Stimulated activated CD4-positive, alpha-beta T cell treated with anti-CD3 and anti-CD28 coated beads, Interleukin-1b, Interleukin-23, amount 100 ng/mL, for 4 hours (primary cell): ENCODE measurements around the gene LIPT1.
"Not testable (repeated sequence)": the region's sequence is repeated elsewhere in the genome, so short reads cannot be mapped to it uniquely, and the experiment has no call there.

Source experiments
- DNase-seq, 2 donors: peaks; one replicate each; pipeline ENCODE4 v3.0.0-alpha.2; 2020; ENCODE audit warnings: low read depth in 2 of 2

Gene LIPT1

DNA sequence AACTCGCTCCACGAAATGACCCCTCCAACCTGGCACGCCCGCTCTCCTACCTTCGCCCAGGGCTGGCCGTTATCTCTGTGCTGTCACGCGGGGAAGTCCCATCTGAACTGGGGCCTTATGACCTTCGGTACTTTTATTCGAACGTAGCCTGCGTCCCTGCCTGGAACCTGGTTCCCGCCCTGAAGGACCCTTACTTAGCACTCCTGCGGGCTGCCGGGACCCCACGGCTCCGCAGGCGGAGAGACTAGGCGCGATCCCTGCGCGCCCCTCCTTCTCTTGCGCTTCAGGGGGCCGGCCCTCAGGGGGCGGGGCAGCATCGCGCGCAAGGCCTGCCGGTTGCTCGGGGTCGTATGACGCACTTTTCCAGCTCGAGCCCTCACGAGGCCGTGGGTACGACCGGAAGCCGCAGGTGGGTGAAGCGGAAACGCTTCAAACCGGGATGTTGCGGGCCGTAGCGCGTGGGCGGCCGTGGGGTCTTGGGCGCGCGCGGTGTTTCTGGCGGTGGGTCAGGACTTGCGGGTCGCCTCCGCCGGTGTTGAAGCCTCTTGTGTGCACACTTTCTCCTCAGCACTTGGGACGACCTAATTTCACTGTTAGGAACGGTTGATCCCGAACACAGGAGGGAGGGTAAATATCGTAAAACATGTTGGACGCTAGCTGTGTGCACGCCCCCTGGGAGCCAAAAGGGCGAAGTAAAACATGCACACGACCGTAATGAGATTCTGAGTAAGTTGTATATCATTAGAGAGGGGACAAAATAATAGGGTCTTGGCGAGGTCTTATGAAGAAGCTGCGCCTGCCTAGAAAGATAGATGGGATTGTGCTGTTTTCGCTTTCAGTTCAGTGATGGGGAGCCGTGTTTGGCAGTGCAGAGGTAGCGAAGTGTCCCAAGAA lies at the start of gene LIPT1, which contains the start of gene TSGA10:
Gene LIPT1, plus strand, starts transcription at position 325 of the 894 bp plus-strand sequence. CDS start 6,991 bp downstream, outside the sequence.
Gene TSGA10, minus strand, starts transcription at position 300 of the 894 bp plus-strand sequence. CDS start 45,503 bp downstream, outside the sequence.
- peak; percentile 85 to 87 for DNase-seq

DNA sequence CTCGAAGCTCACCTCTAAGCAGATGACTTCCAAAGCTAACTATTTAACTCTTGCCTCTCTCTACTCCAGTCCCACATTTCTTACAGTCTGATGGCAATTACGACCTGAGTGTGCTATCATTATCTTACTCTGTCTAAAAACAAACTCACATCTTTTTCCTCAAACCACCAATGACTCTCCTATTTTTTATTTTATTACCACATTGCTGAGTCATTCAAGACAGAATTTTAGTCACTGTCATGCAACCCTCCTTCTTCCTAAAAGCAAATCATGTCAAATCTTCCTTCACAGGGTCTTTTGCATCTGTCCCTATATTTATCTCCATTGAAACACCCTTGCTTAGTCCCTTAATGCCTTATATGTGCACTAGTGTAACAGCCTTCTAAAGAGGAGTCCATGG lies 47.9 kb upstream of the LIPT1 start:
- no peak for DNase-seq

DNA sequence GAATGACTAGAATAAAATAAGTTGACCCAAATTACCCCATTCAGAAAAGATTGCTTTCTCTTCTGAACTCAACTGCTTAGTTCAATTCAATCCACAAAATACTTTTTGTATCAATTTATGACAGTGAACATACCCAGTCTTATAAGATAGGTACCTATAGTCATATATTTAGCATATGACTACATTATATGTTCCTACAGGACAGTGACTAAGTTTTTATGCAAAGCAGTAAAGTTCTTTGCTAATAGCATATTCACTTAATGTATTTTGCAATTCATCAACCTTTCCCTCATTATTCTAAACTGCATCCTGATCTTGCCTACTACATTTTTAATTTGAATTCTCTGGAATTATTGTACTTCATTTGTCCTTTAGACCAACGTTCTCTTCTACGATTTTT lies 43.5 kb upstream of the LIPT1 start:
- no peak for DNase-seq

- no peak for DNase-seq
Observed at GRCh38 chr2:99111945-99112344, 42.8 kb upstream of the LIPT1 start.

GRCh38 chr2:99112617-99113016 lies 42.1 kb upstream of the LIPT1 start:
- no peak for DNase-seq

GRCh38 chr2:99127981-99128380 lies 26.8 kb upstream of the LIPT1 start:
- no peak for DNase-seq

GRCh38 chr2:99135044-99135556 lies 19.7 kb upstream of the LIPT1 start:
- not testable (repeated sequence) for DNase-seq

DNA sequence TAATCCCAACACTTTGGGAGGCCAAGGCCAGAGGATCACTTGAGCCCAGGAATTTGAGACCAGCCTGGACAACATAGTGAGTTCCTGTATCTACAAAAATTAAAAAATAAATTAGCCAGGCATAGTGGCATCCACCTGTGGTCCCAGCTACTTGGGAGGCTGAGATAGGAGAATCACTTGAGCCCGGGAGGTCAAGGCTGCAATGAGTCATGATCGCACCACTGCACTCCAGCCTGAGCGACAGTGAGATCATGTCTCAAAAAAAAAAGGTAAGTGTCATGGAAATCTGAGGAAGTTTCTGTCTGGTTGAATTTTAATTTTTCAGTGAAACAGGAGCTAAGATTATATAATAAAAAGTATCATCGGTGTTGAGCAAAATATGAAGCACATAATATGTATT lies 15.8 kb upstream of the LIPT1 start:
- no peak for DNase-seq

DNA sequence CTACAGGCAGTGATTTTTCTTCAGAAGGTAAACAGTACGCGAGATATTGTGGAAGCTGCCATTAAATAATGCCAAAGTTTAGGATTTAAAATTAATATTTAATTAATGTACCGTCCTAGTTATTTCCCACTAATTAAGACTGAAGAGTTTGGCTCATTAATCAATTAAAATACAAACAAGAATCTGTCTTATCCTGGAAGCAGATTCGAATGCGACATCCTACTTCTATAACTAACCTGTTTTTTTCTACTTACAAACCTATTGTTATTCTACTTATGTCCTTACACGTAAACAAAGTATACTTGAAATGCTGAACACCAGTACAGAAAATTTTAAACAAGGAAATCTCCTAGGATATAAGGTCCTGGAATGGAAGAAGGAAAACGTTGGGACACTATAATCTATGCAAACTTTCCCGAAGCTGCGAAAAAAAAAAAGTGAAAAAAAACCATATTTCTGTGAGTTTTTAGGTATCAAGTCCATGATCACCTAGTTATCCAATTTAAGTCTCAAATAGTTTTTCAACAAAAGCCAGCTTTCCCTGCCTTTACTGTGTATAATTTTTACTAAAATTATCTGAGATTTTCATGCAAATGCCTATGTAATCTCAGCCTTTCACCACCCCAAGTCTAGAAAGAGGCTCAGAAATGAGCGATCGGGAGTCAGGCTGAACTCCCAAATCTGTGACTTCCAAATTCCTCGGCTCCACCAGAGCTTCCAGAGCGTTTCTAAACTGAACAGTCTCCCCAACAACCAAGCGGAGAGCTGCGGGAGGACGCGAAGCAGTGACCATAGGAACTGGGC lies 14.5 kb upstream of the LIPT1 start:
- no peak for DNase-seq

DNA sequence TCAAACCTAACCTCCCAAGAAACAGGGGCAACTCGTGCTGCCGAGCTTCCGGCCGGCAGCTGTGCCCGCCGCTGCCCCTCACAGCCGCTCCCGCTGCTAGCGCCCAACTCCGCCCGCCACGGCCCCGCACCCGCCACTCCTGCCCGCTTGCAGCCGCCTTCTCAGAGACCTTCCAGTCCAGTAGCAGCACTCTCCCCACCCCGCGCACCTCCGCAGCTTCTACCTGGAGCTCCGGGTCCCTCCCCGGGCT lies 14.0 kb upstream of the LIPT1 start:
- DNase-seq: no peak

DNA sequence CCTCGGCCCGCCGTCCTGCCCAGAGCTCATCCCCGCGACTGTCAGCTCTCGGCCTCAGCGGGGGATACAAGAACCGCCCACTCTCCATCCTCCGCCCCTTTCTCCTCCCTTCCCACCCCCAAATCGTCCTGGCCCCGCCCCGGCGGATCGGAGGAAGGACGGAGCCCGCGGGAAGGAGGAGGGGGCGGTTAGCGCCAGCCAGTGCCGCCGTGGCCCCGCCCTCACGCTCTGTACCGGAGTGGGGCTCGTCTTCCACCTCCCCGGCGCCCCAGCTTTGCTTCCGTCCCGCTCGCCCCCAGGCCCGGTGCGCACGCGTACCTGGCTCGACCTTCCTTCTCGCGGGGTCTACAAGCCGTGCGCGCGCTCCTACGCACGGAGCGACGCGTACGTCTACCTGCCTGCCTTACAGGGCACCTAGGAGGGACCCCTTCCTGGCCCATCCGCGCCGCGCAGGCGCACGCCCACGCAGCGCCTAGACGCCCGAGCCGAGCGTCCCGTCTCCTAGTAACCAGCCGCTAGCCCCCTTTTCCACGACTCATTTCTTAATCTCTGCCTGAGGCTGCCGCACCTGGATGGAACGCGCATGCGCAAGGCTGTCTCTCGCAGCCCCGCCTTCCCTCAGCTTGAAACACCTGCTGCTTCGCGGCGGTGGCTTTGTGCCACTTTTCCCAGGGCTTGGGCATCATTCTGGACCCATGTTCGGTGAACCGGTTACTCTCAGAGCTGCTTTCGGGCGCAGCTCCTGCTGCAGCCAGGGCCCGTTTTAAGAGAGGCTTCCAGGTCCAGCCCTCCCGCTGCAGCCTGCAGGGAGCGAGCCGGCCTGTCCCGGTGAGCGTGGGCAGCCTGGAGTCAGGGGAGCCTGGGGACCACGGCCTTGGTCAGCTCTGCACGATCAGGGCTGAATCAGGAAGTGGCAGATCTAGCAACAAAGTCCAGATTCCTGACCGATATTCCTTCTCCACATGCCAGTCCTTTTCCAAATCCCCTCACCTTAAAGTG lies 13.4 kb upstream of the LIPT1 start, which contains the start of gene C2orf15:
Gene C2orf15, plus strand, starts transcription at position 598 of the 999 bp plus-strand sequence. CDS start 8,852 bp downstream, outside the sequence.
- DNase-seq: peak; percentile 96 to 97

DNA sequence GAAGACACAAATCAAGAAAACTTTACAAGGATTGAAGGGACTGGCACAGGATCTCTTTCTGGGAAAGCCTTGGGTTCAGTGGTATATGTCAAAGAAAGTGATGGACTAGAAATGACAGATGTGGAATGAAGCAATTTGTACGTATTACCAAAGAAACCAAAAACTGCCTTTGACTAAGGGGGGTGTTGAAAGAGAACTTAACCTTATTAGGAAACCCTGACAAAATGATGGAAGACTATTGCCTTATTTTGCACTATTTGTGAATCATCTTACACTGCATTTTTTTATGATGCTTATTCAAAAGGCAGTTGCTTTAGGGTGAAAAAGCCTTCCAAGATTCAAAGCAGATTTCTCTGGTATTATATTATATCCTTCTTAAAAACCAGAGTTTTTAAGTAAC lies 4.1 kb upstream of the LIPT1 start:
- no peak for DNase-seq

GRCh38 chr2:99152199-99152895 lies 2.4 kb upstream of the LIPT1 start:
- DNase-seq: no peak

- no peak for DNase-seq
Observed at GRCh38 chr2:99153921-99154604, 704 bp upstream of the LIPT1 start.

DNA sequence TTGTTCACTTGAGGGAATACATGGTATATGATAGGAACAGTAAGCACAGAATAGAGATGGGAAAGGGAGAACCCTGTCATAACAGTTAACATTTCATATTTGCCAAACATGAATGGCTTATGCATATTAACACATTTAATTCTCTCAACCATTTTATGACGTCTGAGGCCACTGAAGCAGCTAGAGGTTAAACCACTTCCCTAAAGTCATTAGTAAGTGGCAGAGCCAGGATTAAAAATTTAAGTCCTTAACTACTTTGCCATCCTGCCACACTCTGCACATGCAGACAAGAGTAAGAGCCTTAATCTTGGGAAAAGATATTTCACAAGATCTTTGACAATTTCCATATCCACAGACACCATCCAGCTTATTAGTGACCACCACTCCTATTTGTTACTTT lies 2.1 kb downstream of the LIPT1 start:
- no peak for DNase-seq

GRCh38 chr2:99158599-99158998 lies 3.8 kb downstream of the LIPT1 start:
- no peak for DNase-seq

DNA sequence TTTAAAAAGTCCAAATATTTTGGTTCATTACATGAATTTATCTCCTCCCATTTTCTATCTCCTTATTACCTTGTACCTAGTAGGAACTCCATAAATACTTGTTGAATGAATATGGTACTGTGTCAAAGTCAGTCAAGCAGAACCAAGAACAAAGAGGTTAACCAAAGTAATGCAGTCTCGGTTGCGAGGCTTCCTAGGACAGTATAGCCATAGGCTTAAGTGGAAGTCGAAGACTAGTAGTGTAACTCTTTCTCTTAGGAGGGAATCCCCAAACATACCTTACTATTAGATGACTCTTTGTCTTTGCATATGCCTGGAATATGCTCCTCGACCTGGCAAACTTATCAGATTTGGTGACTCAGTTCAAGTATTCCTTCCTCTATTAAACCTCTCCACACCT lies 4.8 kb downstream of the LIPT1 start:
- DNase-seq: no peak

DNA sequence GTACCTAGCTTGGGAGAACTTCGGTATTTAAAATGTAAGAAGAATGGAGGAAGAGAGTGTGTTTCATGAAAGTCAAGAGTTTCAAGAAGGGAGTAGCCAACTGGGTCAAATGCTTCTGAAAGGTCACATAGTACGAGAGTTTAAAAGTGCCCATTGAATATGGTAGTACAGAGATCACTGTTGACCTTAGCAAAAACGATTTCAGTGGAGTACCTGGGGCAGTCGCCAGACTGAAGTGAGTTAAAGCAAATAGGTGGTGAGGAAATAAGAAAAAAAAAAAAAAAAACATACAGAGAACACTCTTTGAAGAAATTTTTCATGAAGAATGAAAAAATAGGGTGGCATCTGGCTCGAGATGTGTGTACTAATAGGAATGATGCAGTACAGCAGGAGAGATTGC lies 11.5 kb downstream of the LIPT1 start:
- DNase-seq: no peak

- DNase-seq: no peak
Observed at GRCh38 chr2:99169534-99169933, 14.8 kb downstream of the LIPT1 start.
